Smooth muscle cell of the brain vasculature (primary cell): ENCODE results near the gene CAPRIN2.

Experiments
- DNase-seq: peaks from one replicate; pipeline ENCODE4 v3.0.0-alpha.2; 2012; ENCODE audit warnings: low read depth, low spot score

The CAPRIN2 gene

GRCh38 chr12:30761730-30762129 lies 7.0 kb upstream of the CAPRIN2 start:
- DNase-seq: no peak

GRCh38 chr12:30757316-30757715 lies 2.6 kb upstream of the CAPRIN2 start:
- DNase-seq: no peak

DNA sequence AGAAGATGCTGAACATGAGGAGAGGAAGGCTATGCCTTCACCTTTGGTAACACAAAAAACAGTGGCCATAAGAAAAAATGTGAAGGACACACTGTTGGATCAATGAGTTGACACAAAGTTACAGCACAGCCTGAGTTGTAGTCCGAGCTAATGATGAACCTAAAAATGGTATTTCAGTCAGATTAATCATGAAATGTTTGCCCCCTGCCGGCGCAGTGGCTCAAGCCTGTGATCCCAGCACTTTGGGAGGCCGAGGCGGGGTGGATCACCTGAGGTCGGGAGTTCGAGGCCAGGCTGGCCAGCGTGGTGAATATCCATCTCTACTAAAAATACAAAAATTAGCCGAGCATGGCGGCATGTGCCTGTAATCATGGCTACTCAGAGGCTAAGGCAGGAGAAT lies 1.3 kb upstream of the CAPRIN2 start:
- DNase-seq: no peak

- no peak for DNase-seq
Measured at GRCh38 chr12:30755395-30755762, 628 bp upstream of the CAPRIN2 start.

DNA sequence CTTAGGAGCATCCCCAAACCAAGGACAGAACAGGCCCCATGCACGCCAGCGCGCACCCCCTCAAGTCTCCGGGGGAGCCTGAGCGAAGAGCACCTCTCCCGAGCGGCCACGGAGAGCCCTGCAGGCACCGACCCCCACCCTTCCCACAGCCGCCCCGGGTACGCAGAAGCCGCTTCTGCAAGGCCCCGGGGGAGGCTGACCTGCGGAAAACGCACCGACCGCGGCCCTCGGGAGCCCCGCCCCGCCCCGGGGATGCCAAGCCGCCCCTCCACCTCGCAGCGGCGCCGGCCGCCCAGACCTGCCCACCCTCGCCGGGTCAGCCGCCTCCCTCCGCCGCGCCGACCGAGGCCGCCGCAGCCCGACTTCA lies 385 bp downstream of the CAPRIN2 start:
- DNase-seq: no peak

GRCh38 chr12:30753751-30754382 lies 884 bp downstream of the CAPRIN2 start:
- DNase-seq: no peak

GRCh38 chr12:30753233-30753632 lies 1.5 kb downstream of the CAPRIN2 start:
- no peak for DNase-seq

DNA sequence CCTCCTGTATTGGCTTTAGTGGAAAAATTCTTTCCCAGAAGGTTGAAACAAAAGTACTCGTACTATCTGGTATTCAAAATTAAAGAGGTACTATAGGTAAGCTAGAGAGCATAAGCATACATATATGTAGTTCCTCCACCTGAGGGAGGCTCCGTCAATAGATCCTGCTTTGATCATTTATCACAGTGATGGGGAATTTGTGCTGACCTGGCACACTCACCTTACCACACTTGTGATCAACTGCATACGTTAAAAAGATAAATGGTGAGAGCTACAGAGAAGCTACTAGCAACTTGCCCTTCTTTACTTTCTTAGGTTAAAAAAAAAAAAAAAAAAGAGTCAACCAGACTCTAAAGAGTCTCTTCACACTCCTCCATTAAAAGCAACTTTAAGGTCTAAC lies 2.5 kb downstream of the CAPRIN2 start:
- DNase-seq: no peak

- no peak for DNase-seq
Measured at GRCh38 chr12:30748147-30748546, 6.6 kb downstream of the CAPRIN2 start.

DNA sequence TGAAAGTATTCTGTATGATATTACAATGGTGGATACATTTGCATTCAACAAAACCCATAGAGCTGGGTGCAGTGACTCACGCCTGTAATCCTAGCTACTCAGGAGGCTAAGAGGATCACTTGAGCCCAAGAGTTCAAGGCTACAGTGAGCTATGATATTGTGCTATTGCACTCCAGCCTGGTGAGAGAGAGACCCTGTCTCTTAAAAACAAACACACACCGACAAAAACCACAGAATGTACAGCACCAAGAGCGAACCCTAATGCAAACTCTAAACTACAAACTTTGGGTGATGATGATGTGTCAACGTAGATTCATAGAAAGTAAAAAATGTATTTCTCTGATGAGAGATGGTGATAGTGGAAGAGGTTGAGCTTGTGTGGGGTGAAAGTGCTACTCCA lies 8.6 kb downstream of the CAPRIN2 start:
- DNase-seq: no peak

DNA sequence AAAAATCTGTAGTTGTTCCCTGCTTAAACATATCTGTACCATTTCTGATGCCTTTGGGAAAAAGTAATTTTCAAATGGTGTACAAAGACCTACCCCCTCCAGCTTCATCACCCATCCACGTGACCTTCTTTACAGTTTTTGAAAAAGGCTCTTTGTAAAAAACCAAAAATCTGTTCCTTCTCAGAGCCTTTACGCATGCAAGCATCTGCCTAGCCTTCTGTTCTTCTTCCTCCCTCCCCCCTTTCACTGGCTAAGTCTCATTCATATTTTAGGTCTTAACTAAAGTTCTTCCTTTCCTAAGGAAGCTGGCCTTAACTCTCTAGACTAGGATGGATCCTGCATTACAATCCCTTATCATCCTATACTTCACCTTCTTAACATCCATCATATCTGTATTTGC lies 10.4 kb downstream of the CAPRIN2 start:
- DNase-seq: no peak

GRCh38 chr12:30740274-30740673 lies 14.5 kb downstream of the CAPRIN2 start:
- no peak for DNase-seq

DNA sequence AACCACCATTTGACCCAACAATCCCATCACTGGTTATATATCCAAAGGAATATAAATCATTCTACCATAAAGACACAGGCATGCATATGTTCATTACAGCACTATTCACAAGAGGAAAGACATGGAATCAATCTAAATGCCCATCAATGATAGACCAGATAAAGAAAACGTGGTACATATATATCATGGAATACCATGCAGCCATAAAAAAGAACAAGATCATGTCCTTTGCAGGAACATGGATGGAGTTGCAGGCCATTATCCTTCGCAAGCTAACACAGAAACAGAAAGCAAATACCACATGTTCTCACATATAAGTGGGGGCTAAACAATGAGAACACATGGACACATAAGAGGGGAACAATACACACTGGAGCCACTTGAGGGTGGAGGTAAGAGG lies 15.7 kb downstream of the CAPRIN2 start:
- no peak for DNase-seq

GRCh38 chr12:30732954-30733637 lies 21.7 kb downstream of the CAPRIN2 start:
- DNase-seq: no peak

- DNase-seq: no peak
Measured at GRCh38 chr12:30730011-30730410, 24.7 kb downstream of the CAPRIN2 start.

DNA sequence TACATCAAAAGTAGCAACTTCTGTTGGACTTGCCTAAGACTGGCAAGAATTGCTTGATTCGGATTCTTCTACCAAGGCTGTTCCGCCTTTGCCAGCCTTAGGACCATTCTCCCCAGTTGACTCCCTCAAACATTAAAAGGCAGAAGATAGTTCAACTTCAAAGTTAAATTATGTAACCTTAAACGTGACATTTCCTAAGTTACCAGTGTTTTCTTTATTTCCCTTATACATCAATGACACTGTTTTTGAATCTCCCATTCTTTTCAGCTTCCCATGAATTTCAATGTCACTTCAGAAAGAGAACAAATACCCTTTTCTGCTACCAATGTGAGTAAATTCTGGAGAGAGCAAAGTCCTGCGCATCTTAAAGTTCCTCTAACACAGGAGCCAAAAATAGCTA lies 25.2 kb downstream of the CAPRIN2 start:
- no peak for DNase-seq

GRCh38 chr12:30726647-30727046 lies 28.1 kb downstream of the CAPRIN2 start:
- DNase-seq: no peak

DNA sequence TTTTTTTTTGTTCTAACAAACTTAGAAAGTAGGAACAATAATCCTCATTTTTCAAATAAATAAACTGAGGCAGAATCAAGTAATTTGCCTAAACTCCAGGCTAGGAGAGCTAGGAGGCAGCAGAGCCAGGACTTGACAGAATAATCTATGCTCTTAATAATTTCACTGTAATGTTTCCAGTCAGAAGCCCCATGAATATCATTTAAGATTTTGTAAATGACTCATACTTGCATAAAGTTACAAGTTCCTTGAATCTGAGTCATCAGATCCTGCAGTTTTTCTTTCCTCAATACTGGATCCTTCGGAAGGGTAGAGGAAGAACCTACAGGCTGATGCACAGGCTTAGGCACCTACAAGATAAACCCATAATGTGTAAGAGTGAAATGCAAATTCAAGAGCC lies 29.0 kb downstream of the CAPRIN2 start:
- DNase-seq: peak; percentile 31

DNA sequence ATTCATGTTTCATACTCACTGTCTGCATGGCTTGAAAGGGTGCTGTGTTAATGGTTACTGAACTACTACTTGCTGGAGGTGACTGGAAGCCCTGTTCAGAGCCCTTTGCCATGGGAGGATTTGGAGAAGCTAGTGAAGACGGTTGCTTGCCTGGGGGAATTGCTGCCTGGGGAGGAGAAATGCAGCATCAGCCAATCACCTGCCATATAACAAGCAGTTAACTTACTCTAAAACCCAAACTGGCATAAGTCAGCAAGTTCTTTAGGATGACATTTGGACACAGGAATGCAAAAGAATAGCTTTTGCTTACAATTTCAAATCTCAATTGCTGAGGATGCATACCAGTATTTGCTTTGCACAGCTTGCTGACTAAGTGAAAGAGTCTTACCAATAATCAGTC lies 35.7 kb downstream of the CAPRIN2 start:
- DNase-seq: peak; percentile 65

DNA sequence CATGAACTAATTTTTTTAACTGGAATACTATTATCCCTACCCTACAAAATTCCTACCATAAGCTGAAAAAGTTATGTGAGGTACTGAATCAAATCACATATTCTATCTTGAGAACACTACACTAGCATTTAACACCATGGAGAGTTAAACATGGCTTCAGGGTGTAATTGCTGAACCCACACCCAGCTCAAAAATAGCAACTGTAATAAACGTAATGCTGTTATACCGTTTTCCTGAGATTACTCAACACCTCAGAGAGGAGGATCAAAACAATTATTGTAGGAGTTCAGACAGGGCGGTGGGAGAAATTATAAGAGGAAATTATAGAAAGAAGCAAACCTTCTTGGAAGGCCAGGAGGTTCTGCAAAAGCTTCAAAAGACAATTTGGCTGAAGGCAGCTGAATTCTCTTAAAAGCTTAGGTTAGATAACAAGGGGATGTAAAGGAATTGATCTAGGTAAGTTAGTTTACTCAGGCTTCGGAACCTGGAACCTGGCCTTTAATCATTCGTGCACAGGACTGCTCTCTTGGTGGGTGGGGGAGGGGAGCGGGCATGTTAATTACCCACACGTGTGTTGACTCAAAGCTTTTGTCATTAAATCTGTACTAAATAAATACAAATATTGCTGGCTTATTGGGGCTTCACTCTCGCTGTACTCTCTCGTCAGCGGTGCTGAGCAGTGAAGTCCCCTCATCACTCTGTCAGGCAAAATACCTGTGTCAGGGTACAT lies 47.0 kb downstream of the CAPRIN2 start:
- no peak for DNase-seq

DNA sequence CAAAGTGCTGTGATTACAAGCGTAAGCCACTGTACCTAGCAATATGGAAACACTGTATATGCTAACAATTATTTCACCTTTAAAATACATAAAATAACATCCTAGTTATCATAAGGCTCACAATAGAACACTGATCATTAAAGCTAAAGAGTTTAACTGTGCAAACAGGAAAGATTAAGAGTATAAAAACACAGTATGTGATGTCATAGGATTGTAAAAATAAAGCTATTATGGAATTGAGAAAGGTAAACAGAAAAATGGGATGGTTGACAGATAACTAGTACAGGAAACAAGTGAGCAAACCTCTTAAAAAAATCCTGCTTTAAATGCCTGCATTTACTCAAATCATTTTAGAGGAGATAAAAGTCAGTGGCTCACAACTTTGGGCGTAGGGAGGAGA lies 48.3 kb downstream of the CAPRIN2 start:
- DNase-seq: no peak

GRCh38 chr12:30701056-30701455 lies 53.7 kb downstream of the CAPRIN2 start:
- no peak for DNase-seq

- DNase-seq: no peak
Measured at GRCh38 chr12:30700216-30700900, 54.4 kb downstream of the CAPRIN2 start.
